ENCODE measurements around the gene GNRHR.
"Not testable (repeated sequence)": the region's sequence is repeated elsewhere in the genome, so short reads cannot be mapped to it uniquely, and the experiment has no call there.

The GNRHR gene

DNA sequence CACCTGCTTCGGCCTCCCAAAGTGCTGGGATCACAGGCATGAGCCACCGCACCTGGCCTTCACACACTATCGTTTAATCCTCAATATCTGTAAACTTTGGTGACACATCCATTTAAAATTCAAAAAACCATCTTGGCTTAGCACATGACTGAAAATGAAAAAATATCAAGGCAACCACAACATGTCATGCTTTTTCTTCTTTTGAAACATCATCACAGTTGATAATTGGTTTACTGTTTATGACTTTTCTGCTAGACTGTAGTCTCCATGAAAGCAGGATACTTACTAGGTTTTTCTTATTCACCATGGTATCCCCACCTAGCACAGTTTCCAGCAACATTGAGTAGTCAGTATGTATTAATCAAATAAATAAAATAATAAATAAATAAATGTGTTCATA is 11.0 kb downstream of the GNRHR start:
- Histone ChIP-seq H4K20me1 (ENCODE audit: insufficient read depth, low read length) (no peaks in the 10 kb centered on the region), H3F3A (ENCODE audit: insufficient read depth, low read length) (no peaks in the 10 kb centered on the region), H2AFZ (ENCODE audit: low read length) (no peak overlapping the region), H3K4me2 (ENCODE audit: low read depth, low read length) (no peak overlapping the region), H3K4me1 (ENCODE audit: low read length) (peaks cover 6% of the 10 kb centered on the region; the same call in 1 of the 2 replicates), H3K36me3 (replicated peaks; ENCODE audit: insufficient read depth, low read length) (no peaks in the 10 kb centered on the region), H3K9ac (ENCODE audit: low read length) (no peak overlapping the region), H3K9me2 (replicated peaks; ENCODE audit: insufficient read depth, low read length) (no peaks in the 10 kb centered on the region), H3K4me3 (ENCODE audit: low read length) (no peak overlapping the region), H3K27me3 (replicated peaks; ENCODE audit: insufficient read depth, low read length) (no peaks in the 10 kb centered on the region), H3K27ac (ENCODE audit: low read length) (no peak overlapping the region), H3K79me2 (ENCODE audit: low read length) (no peaks in the 10 kb centered on the region), H3K9me3 (replicated peaks; ENCODE audit: insufficient read depth, low read length) (no peaks in the 10 kb centered on the region)
- TF ChIP-seq EZH2 (optimal IDR thresholded peaks at IDR 0.05; ENCODE audit: low read depth, low read length) (no peak), EZH2phosphoT487 (IDR thresholded peaks at IDR 0.05; ENCODE audit: low read length) (no peak)
- TF ChIP-seq, protein P1, sequence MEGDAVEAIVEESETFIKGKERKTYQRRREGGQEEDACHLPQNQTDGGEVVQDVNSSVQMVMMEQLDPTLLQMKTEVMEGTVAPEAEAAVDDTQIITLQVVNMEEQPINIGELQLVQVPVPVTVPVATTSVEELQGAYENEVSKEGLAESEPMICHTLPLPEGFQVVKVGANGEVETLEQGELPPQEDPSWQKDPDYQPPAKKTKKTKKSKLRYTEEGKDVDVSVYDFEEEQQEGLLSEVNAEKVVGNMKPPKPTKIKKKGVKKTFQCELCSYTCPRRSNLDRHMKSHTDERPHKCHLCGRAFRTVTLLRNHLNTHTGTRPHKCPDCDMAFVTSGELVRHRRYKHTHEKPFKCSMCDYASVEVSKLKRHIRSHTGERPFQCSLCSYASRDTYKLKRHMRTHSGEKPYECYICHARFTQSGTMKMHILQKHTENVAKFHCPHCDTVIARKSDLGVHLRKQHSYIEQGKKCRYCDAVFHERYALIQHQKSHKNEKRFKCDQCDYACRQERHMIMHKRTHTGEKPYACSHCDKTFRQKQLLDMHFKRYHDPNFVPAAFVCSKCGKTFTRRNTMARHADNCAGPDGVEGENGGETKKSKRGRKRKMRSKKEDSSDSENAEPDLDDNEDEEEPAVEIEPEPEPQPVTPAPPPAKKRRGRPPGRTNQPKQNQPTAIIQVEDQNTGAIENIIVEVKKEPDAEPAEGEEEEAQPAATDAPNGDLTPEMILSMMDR (IDR thresholded peaks at IDR 0.05; ENCODE audit: low read length) = no peak
- DNase-seq = no peak

DNA sequence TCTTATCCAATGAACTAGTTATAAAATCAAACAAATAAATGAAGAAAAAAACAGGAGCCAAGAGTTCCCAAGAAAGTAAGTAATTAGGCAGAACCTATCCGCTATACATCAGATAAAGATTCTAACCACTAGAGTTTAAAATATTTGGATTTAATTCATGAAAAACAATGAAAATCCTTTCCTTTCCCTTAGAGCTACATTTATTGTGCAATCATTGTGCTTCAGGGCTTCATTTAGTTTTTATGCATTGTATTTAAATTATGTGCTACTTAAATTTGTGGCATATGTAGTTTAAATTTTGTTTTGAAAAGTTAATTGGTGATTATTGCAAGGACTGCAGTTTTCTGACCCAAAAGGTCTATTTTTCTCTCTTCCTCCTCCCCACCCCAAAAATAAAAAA is 17.9 kb downstream of the GNRHR start:
- no peaks in the 10 kb centered on the region for H3K79me2 ChIP-seq (ENCODE audit: low read length)
- no peaks in the 10 kb centered on the region for H3K27me3 ChIP-seq (replicated peaks; ENCODE audit: insufficient read depth, low read length)
- H3F3A ChIP-seq (ENCODE audit: insufficient read depth, low read length) = no peaks in the 10 kb centered on the region
- H3K27ac ChIP-seq (ENCODE audit: low read length) = no peak overlapping the region
- H3K9ac ChIP-seq (ENCODE audit: low read length) = no peak overlapping the region
- no peak overlapping the region for H2AFZ ChIP-seq (ENCODE audit: low read length)
- H3K4me2 ChIP-seq (ENCODE audit: low read depth, low read length) = no peak overlapping the region
- H3K4me3 ChIP-seq (ENCODE audit: low read length) = no peak overlapping the region
- H3K4me1 ChIP-seq (ENCODE audit: low read length) = no peaks in the 10 kb centered on the region
- no peaks in the 10 kb centered on the region for H3K36me3 ChIP-seq (replicated peaks; ENCODE audit: insufficient read depth, low read length)
- no peaks in the 10 kb centered on the region for H3K9me2 ChIP-seq (replicated peaks; ENCODE audit: insufficient read depth, low read length)
- TF ChIP-seq EZH2phosphoT487 (IDR thresholded peaks at IDR 0.05; ENCODE audit: low read length) (no peak), EZH2 (optimal IDR thresholded peaks at IDR 0.05; ENCODE audit: low read depth, low read length) (no peak)
- TF ChIP-seq, protein P1 (IDR thresholded peaks at IDR 0.05; ENCODE audit: low read length) = no peak
- no peak for DNase-seq
- no peaks in the 10 kb centered on the region for H3K9me3 ChIP-seq (replicated peaks; ENCODE audit: insufficient read depth, low read length)
- H4K20me1 ChIP-seq (ENCODE audit: insufficient read depth, low read length) = no peaks in the 10 kb centered on the region

DNA sequence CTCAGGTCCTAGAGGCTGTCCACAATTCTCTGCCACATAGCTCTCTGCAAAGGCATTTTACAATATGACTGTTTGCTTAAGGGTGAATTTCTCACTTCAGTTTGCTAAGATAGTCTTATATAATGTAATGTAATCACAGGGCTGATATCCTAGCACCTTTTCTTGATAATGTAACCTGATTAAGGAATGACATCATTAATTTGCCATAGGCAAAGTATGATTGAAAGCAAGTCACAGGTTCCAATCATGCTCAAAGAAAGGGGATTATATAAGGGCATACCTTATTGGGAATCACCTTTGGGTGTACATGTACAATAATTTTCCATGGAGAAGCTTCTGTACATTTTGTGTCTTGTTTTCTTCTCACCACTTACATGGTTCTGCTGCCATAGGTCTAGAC is 18.9 kb downstream of the GNRHR start:
- no peaks in the 10 kb centered on the region for H4K20me1 ChIP-seq (ENCODE audit: insufficient read depth, low read length)
- H2AFZ ChIP-seq (ENCODE audit: low read length) = no peak overlapping the region
- H3K27ac ChIP-seq (ENCODE audit: low read length) = no peak overlapping the region
- H3K36me3 ChIP-seq (replicated peaks; ENCODE audit: insufficient read depth, low read length) = no peaks in the 10 kb centered on the region
- H3K4me3 ChIP-seq (ENCODE audit: low read length) = no peak overlapping the region
- no peak for TF ChIP-seq EZH2 (optimal IDR thresholded peaks at IDR 0.05; ENCODE audit: low read depth, low read length)
- TF ChIP-seq EZH2phosphoT487 (IDR thresholded peaks at IDR 0.05; ENCODE audit: low read length) = no peak
- TF ChIP-seq, protein P1 (IDR thresholded peaks at IDR 0.05; ENCODE audit: low read length) = no peak
- no peaks in the 10 kb centered on the region for H3K9me3 ChIP-seq (replicated peaks; ENCODE audit: insufficient read depth, low read length)
- no peak for DNase-seq
- no peaks in the 10 kb centered on the region for H3K27me3 ChIP-seq (replicated peaks; ENCODE audit: insufficient read depth, low read length)
- H3F3A ChIP-seq (ENCODE audit: insufficient read depth, low read length) = no peaks in the 10 kb centered on the region
- H3K4me2 ChIP-seq (ENCODE audit: low read depth, low read length) = no peak overlapping the region
- no peaks in the 10 kb centered on the region for H3K4me1 ChIP-seq (ENCODE audit: low read length)
- no peak overlapping the region for H3K9ac ChIP-seq (ENCODE audit: low read length)
- H3K9me2 ChIP-seq (replicated peaks; ENCODE audit: insufficient read depth, low read length) = no peaks in the 10 kb centered on the region
- H3K79me2 ChIP-seq (ENCODE audit: low read length) = no peaks in the 10 kb centered on the region

DNA sequence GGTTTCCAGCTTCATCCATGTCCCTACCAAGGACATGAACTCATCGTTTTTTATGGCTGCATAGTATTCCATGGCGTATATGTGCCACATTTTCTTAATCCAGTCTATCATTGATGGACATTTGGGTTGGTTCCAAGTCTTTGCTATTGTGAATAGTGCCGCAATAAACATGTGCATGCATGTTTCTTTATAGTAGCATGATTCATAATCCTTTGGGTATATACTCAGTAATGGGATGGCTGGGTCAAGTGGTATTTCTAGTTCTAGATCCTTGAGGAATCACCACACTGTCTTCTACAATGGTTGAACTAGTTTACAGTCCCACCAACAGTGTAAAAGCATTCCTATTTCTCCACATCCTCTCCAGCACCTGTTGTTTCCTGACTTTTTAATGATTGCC is 23.7 kb downstream of the GNRHR start:
- H3K4me2 ChIP-seq (ENCODE audit: low read depth, low read length); DNase-seq: not testable (repeated sequence)

More for the DNA sequence above, 23.7 kb downstream of the GNRHR start:
- H3K27me3 ChIP-seq (replicated peaks; ENCODE audit: insufficient read depth, low read length); H3K79me2 ChIP-seq (ENCODE audit: low read length); H2AFZ ChIP-seq (ENCODE audit: low read length); H3K9ac ChIP-seq (ENCODE audit: low read length); H3K9me2 ChIP-seq (replicated peaks; ENCODE audit: insufficient read depth, low read length); H3K27ac ChIP-seq (ENCODE audit: low read length); H3K4me1 ChIP-seq (ENCODE audit: low read length); H4K20me1 ChIP-seq (ENCODE audit: insufficient read depth, low read length); H3F3A ChIP-seq (ENCODE audit: insufficient read depth, low read length); H3K4me3 ChIP-seq (ENCODE audit: low read length); H3K36me3 ChIP-seq (replicated peaks; ENCODE audit: insufficient read depth, low read length); H3K9me3 ChIP-seq (replicated peaks; ENCODE audit: insufficient read depth, low read length): not testable (repeated sequence)
